MM.1S (cell line): ENCODE measurements around the gene TAL2.

Experiments
- DNase-seq: peaks from one replicate; pipeline ENCODE4 v3.0.0-alpha.2; 2015
- H2AFZ ChIP-seq: fragments of 300-600 bp; sonication (generic); 2 replicates; pipeline ENCODE4 v1.6.0; 2016; ENCODE audit warnings: antibody characterized with exemption, low read length
- H3F3A ChIP-seq: fragments of 300-600 bp; sonication (generic); 2 replicates; pipeline ENCODE4 v1.6.1; 2016; ENCODE audit warnings: mild to moderate bottlenecking, antibody characterized with exemption, low read length, moderate library complexity, mixed read lengths; ENCODE audit not compliant: insufficient read depth
- H3K27ac ChIP-seq: fragments of 300-600 bp; sonication (generic); 2 replicates; pipeline ENCODE4 v1.5.1; 2016; ENCODE audit warnings: mild to moderate bottlenecking, low read length
- H3K27me3 ChIP-seq: fragments of 300-600 bp; sonication (generic); replicated peaks from 2 replicates; pipeline ENCODE4 v1.6.0; 2016; ENCODE audit warnings: low read length; ENCODE audit not compliant: insufficient read depth
- H3K36me3 ChIP-seq: fragments of 300-600 bp; sonication (generic); replicated peaks from 2 replicates; pipeline ENCODE4 v1.6.1; 2016; ENCODE audit warnings: mild to moderate bottlenecking, low read length, mixed read lengths; ENCODE audit not compliant: insufficient read depth
- H3K4me1 ChIP-seq: fragments of 300-600 bp; sonication (generic); 2 replicates; pipeline ENCODE4 v1.6.1; 2016; ENCODE audit warnings: low read length, mixed read lengths
- H3K4me2 ChIP-seq: fragments of 300-600 bp; sonication (generic); 2 replicates; pipeline ENCODE4 v1.6.0; 2016; ENCODE audit warnings: low read depth, low read length
- H3K4me3 ChIP-seq: fragments of 300-600 bp; sonication (generic); 2 replicates; pipeline ENCODE4 v1.5.1; 2016; ENCODE audit warnings: low read length, mixed read lengths
- H3K79me2 ChIP-seq: fragments of 300-600 bp; sonication (generic); 2 replicates; pipeline ENCODE4 v1.6.1; 2016; ENCODE audit warnings: mixed run types, low read length, mixed read lengths
- H3K9ac ChIP-seq: fragments of 300-600 bp; sonication (generic); 2 replicates; pipeline ENCODE4 v1.6.1; 2016; ENCODE audit warnings: low read length, mixed read lengths
- H3K9me2 ChIP-seq: fragments of 300-600 bp; sonication (generic); replicated peaks from 2 replicates; pipeline ENCODE4 v1.6.1; 2016; ENCODE audit warnings: mild to moderate bottlenecking, low read length, mixed read lengths; ENCODE audit not compliant: insufficient read depth
- H3K9me3 ChIP-seq: fragments of 300-600 bp; sonication (generic); replicated peaks from 2 replicates; pipeline ENCODE4 v1.6.1; 2016; ENCODE audit warnings: mild to moderate bottlenecking, low read length, mixed read lengths; ENCODE audit not compliant: insufficient read depth
- H4K20me1 ChIP-seq: fragments of 300-600 bp; sonication (generic); 2 replicates; pipeline ENCODE4 v1.6.1; 2016; ENCODE audit warnings: mild to moderate bottlenecking, low read length, moderate library complexity, mixed read lengths; ENCODE audit not compliant: insufficient read depth
- CTCF ChIP-seq: fragments of 300-600 bp; sonication (generic); IDR thresholded peaks from 2 replicates; pipeline ENCODE4 v1.5.1; 2016; ENCODE audit warnings: antibody characterized with exemption, low read length, mixed read lengths
- EZH2 ChIP-seq: fragments of 300-600 bp; sonication (generic); optimal IDR thresholded peaks from 2 replicates; pipeline ENCODE3; 2017; ENCODE audit warnings: low read depth, mild to moderate bottlenecking, antibody characterized with exemption, low read length, mixed read lengths
- EZH2phosphoT487 ChIP-seq: fragments of 300-600 bp; sonication (generic); IDR thresholded peaks from 2 replicates; pipeline ENCODE4 v1.6.1; 2018; ENCODE audit warnings: antibody characterized with exemption, low read length

Gene TAL2

GRCh38 chr9:105676351-105676923 is 14.2 kb downstream of the TAL2 start:
- Histone ChIP-seq H3K4me1 (0 out of 2 replicates have a peak, but pooled peaks cover 4% of the 10 kb centered on the region), H3K4me2 (no peak overlapping the region), H3K9ac (no peak overlapping the region), H3K27ac (no peak overlapping the region), H2AFZ (no peak overlapping the region), H3F3A (no peaks in the 10 kb centered on the region), H4K20me1 (no peaks in the 10 kb centered on the region), H3K36me3 (no peaks in the 10 kb centered on the region), H3K79me2 (no peaks in the 10 kb centered on the region), H3K9me3 (no peaks in the 10 kb centered on the region), H3K9me2 (no peaks in the 10 kb centered on the region), H3K27me3 (no peaks in the 10 kb centered on the region), H3K4me3 (no peak overlapping the region)
- no peak for DNase-seq
- no peak for TF ChIP-seq EZH2phosphoT487
- TF ChIP-seq CTCF: no peak
- TF ChIP-seq EZH2: no peak

GRCh38 chr9:105678163-105678562 is 15.9 kb downstream of the TAL2 start:
- no peak overlapping the region for H3K27ac ChIP-seq
- no peaks in the 10 kb centered on the region for H3F3A ChIP-seq
- H3K4me2 ChIP-seq: no peak overlapping the region
- H3K9ac ChIP-seq: no peak overlapping the region
- no peaks in the 10 kb centered on the region for H3K9me3 ChIP-seq
- no peak for DNase-seq
- H4K20me1 ChIP-seq: no peaks in the 10 kb centered on the region
- no peaks in the 10 kb centered on the region for H3K36me3 ChIP-seq
- no peaks in the 10 kb centered on the region for H3K79me2 ChIP-seq
- H3K4me3 ChIP-seq: no peak overlapping the region
- no peaks in the 10 kb centered on the region for H3K27me3 ChIP-seq
- no peaks in the 10 kb centered on the region for H3K9me2 ChIP-seq
- H3K4me1 ChIP-seq: no peaks in the 10 kb centered on the region
- no peak overlapping the region for H2AFZ ChIP-seq
- TF ChIP-seq EZH2: no peak
- no peak for TF ChIP-seq CTCF
- no peak for TF ChIP-seq EZH2phosphoT487

- TF ChIP-seq CTCF: no peak
- TF ChIP-seq EZH2phosphoT487: no peak
- TF ChIP-seq EZH2: no peak
- Histone ChIP-seq H3K27me3 (no peaks in the 10 kb centered on the region), H3K79me2 (no peaks in the 10 kb centered on the region), H3K36me3 (no peaks in the 10 kb centered on the region), H3K4me1 (no peaks in the 10 kb centered on the region), H3K9ac (no peak overlapping the region), H4K20me1 (no peaks in the 10 kb centered on the region), H3F3A (no peaks in the 10 kb centered on the region), H3K4me3 (no peak overlapping the region), H3K9me3 (no peaks in the 10 kb centered on the region), H3K9me2 (no peaks in the 10 kb centered on the region), H3K4me2 (no peak overlapping the region), H2AFZ (no peak overlapping the region), H3K27ac (no peak overlapping the region)
- DNase-seq: no peak
Measured at GRCh38 chr9:105678781-105679180, 16.5 kb downstream of the TAL2 start.
